ENCODE measurements around the gene ABCD3.
A peak's percentile ranks its signal among the peaks of the same experiment; 100 is the strongest.
"Not testable (repeated sequence)": the region's sequence is repeated elsewhere in the genome, so short reads cannot be mapped to it uniquely, and the experiment has no call there.

Gene ABCD3

GRCh38 chr1:94417978-94418663, at the start of gene ABCD3:
TSS of gene ABCD3 (plus strand) at chr1:94418389. CDS start at chr1:94418479, 90 bp downstream.
- DNase-seq (ENCODE audit: low read depth) = peak; percentile 89

- DNase-seq (ENCODE audit: low read depth) = not testable (repeated sequence)
These were observed 45.4 kb upstream of the ABCD3 start for GRCh38 chr1:94372771-94373170.

GRCh38 chr1:94373311-94373710, 44.9 kb upstream of the ABCD3 start:
- not testable (repeated sequence) for DNase-seq (ENCODE audit: low read depth)

DNA sequence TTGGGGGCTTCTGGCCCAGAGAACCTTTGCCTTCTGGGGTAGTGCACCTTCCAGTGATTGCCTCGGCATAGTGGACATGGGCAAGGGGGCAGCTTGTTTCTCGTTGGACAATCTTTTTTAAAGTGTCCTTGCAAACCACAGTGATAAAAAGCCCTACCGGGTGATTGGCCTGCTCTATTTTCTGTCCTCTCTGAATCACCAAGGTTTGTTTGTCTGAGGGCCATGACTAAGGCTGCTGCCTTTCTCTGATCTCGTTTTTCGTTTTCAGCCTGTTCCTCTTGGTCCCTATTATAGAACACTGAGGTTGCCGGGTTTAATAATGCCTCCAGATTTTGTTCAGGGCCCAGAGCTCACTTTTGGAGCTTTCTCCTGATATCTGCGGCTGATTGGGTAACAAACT, 42.5 kb upstream of the ABCD3 start:
- DNase-seq (ENCODE audit: low read depth) = not testable (repeated sequence)

GRCh38 chr1:94378493-94378892, 39.7 kb upstream of the ABCD3 start:
- DNase-seq (ENCODE audit: low read depth) = not testable (repeated sequence)

GRCh38 chr1:94379615-94380014, 38.6 kb upstream of the ABCD3 start:
- DNase-seq (ENCODE audit: low read depth) = no peak

DNA sequence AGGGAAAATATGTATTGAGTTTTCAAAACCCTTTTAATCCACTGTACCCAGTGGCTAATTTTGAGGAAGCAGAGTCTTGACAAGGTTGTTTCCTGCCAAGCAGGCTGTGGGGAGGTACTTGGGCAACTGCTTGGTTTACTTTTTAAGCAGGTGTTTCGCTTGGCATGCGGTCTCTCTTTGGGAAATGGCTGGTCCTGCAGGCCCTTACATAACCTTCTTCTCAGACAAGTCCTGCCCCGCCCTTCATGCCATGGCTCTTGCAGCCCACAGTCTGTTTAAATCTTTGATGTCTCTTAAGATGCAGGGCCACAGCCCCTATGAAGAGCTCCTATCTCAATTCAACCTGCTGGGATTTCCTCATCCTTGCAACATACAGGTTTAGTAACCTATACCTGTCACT, 36.0 kb upstream of the ABCD3 start:
- no peak for DNase-seq (ENCODE audit: low read depth)

GRCh38 chr1:94383966-94384408, 34.2 kb upstream of the ABCD3 start:
- DNase-seq (ENCODE audit: low read depth) = no peak

- DNase-seq (ENCODE audit: low read depth) = no peak
These were observed 33.5 kb upstream of the ABCD3 start for GRCh38 chr1:94384485-94385265.

GRCh38 chr1:94385308-94385929, 32.8 kb upstream of the ABCD3 start:
- DNase-seq (ENCODE audit: low read depth) = no peak

GRCh38 chr1:94389298-94389697, 28.9 kb upstream of the ABCD3 start:
- no peak for DNase-seq (ENCODE audit: low read depth)

- DNase-seq (ENCODE audit: low read depth) = no peak
These were observed 23.9 kb upstream of the ABCD3 start for GRCh38 chr1:94394247-94394646.

DNA sequence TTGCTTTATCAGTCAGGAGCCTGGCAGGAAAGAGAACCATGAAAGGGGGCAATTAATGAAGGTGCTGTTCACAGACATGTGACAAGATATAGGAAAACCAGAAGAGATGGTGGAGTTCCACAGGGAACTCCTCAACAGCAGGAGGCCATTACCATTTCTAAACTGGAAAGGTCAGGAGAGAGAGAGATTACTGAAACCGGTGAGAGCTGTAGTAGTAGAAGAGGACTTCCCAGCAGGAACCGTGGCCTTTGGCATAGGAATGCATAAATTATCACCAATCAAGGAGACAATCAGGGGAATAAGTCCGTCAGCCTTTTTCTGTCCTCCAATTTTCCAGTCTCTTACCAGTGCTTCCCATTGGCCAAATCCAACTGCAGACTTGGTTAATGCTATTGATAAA, 23.0 kb upstream of the ABCD3 start:
- DNase-seq (ENCODE audit: low read depth) = no peak

GRCh38 chr1:94395748-94396309, 22.4 kb upstream of the ABCD3 start:
- no peak for DNase-seq (ENCODE audit: low read depth)

- no peak for DNase-seq (ENCODE audit: low read depth)
These were observed 21.7 kb upstream of the ABCD3 start for GRCh38 chr1:94396356-94397010.

DNA sequence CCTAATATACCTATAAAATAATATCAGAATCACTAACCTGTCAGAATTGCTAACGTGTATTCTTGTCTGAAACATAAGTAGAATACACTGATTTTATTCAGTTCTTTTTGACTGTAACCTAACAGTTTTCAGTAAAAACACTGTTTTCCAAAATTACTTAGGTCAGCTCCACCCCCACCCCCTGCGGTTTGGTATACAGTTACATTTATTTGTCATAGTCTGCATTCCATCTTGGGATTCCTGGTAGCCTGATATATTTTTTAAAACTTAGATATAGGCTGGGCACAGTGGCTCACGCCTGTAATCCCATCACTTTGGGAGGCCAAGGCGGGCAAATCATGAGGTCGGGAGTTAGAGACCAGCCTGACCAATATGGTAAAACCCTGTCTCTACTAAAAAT, 19.8 kb upstream of the ABCD3 start:
- DNase-seq (ENCODE audit: low read depth) = no peak

GRCh38 chr1:94399453-94399852, 18.7 kb upstream of the ABCD3 start:
- no peak for DNase-seq (ENCODE audit: low read depth)

GRCh38 chr1:94401206-94401605, 17.0 kb upstream of the ABCD3 start:
- DNase-seq (ENCODE audit: low read depth) = no peak

DNA sequence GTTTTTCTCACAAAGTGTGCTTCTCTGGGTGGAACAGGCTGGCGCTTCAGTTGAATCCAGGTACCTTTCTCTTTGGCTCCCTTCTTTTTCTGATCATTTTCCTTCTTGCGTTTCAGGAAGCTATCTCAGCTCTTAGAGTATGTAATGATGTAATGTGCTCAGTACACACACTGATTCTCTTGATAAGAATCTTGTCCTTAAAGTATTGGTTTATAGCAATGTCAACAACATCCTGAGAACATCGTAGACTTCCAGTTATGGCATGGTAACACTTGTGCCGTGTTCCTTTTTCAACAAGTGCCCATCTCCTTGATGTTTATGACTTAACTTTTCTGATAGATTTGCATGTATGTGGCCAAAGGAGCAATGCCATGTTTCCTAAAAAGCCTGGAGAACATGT, 11.7 kb upstream of the ABCD3 start:
- no peak for DNase-seq (ENCODE audit: low read depth)

DNA sequence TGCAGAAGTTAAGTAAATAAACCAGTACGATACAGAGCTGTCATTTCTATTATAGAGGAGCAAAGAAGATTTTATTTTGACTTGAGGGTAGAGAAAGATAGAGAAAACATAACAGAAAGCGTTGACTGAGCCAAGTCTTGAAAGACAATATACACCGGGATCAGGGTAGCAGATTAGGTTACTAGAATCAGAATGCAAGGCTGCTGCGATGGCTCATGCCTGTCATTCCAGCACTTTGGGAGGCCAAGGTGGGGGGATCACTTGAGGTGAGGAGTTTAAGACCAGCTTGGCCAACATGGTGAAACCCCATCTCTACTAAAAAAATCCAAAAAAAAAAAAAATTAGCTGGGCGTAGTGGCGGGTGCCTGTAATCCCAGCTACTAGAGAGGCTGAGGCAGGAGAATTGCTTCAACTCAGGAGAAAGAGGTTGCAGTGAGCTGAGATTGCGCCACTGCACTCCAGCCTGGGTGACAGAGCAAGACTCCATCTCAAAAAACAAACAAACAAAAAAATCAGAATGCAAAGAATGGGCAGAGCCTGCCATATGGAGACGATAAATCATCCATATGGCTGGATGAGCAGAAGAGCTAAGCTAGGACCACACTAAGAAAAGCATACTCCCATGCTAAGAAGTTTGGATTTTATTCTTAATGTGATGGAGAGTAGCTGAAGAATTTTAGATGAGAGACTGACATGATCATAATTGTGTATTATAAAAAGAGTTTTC, 9.9 kb upstream of the ABCD3 start:
- no peak for DNase-seq (ENCODE audit: low read depth)

DNA sequence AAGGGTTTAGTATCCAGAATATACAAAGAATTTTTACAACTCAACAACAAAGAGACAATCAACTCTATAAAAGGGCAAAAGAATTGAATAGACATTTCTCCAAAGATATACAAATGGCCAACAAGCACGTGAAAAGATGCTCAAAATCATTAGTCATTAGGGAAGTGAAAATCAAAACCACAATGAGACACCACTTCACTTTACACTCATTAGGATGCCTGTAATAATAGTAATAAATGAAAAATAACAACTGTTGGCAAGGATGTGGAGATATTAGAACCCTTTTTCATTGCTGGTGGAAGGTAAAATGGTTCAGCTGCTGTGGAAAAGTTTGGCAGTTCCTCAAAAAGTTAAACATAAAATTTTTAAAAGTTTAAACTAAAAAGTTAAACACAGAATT, 7.0 kb upstream of the ABCD3 start:
- DNase-seq (ENCODE audit: low read depth) = no peak

DNA sequence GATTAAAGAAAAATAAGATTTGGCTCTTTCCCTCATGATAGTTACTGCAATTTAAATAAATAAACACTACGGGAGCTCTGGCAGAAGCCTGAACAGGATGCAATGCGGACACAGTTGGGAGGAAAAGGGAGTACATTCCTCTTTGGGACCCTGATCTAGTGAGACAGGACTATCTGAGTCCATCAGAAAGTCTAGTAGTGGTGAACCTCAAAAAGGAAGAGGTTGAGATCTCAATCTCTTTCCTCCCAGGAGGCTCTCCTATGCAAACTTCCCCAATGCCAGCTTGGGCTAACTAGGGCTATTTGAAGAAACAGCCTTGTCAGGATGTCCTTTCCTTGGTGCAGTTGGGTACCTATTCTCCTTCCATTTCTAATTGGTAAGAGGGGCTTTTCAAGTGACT, 4.9 kb upstream of the ABCD3 start:
- no peak for DNase-seq (ENCODE audit: low read depth)

All from stimulated activated CD8-positive, alpha-beta memory T cell treated with anti-CD3 and anti-CD28 coated beads, Interleukin-15, amount 100 ng/mL, for 1 hour (primary cell).